AG09319 (cell line): ENCODE measurements around the gene WDFY3.

Experiments
- DNase-seq: peaks from one replicate; pipeline ENCODE4 v3.0.0-alpha.2; 2010; ENCODE audit warnings: low read depth; ENCODE audit errors: extremely low read depth
- TF ChIP-seq, protein P1 (sequence below): IDR thresholded peaks from 2 replicates; pipeline ENCODE4 v1.5.1; 2011; ENCODE audit warnings: low read depth, mild to moderate bottlenecking, inconsistent platforms, low read length, moderate library complexity

The WDFY3 gene

DNA sequence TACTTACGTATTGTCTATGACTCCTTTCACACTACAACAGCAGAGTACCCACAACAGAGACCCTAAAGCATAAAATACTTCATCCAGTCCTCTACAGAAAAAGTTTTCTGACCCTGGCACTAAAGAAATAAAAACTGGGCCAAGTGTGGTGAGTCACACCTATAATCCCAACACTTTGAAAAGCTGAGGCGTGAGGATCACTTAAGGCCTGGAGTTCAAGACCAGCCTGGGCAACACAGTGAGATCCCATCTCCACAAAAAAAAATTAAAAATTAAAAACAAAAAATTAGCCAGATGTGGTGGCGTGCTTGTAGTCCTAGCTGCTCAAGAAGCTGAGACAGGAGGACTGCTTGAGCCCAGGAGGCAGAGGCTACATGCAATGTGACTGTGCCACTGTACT, 66.9 kb downstream of the WDFY3 start:
- TF ChIP-seq, protein P1, sequence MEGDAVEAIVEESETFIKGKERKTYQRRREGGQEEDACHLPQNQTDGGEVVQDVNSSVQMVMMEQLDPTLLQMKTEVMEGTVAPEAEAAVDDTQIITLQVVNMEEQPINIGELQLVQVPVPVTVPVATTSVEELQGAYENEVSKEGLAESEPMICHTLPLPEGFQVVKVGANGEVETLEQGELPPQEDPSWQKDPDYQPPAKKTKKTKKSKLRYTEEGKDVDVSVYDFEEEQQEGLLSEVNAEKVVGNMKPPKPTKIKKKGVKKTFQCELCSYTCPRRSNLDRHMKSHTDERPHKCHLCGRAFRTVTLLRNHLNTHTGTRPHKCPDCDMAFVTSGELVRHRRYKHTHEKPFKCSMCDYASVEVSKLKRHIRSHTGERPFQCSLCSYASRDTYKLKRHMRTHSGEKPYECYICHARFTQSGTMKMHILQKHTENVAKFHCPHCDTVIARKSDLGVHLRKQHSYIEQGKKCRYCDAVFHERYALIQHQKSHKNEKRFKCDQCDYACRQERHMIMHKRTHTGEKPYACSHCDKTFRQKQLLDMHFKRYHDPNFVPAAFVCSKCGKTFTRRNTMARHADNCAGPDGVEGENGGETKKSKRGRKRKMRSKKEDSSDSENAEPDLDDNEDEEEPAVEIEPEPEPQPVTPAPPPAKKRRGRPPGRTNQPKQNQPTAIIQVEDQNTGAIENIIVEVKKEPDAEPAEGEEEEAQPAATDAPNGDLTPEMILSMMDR = no peak

DNA sequence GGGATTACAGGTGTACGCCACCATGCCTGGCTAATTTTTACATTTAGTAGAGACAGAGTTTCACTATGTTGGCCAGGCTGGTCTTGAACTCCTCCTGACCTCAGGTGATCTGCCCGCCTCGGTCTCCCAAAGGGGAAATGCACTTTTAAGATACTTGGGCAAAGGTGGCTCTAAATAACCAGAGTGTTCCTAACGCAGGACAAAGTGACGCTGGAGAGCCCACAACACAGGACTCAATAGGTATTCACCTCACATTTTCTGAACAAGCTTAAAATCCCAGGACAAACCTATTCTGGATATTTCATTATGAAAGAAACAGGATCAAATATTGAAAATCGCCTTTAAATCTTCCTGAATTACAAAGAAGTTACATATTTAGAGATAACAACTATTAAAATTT, 69.0 kb downstream of the WDFY3 start:
- TF ChIP-seq, protein P1 = no peak
- DNase-seq = no peak

More for the DNA sequence above, 66.9 kb downstream of the WDFY3 start:
- DNase-seq = no peak

DNA sequence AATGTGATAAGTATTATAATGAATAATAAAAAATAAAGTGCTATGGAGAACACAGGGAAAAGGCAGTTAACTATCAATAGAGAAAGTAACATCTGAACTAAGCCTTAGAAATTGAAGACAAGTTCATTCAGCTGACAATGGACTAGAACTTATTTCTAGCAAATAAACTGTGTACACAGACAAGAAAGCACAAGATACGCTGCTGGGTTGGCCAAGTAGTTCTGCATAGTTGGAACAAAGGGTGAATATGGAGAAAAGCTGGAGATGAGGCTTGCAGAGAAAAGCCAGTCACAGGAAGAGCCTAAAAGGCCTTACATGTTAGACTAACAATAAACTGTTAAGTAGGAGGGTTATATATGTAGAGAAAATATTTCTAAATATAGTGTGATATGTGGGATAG, 71.2 kb downstream of the WDFY3 start:
- no peak for DNase-seq
- TF ChIP-seq, protein P1 = no peak

DNA sequence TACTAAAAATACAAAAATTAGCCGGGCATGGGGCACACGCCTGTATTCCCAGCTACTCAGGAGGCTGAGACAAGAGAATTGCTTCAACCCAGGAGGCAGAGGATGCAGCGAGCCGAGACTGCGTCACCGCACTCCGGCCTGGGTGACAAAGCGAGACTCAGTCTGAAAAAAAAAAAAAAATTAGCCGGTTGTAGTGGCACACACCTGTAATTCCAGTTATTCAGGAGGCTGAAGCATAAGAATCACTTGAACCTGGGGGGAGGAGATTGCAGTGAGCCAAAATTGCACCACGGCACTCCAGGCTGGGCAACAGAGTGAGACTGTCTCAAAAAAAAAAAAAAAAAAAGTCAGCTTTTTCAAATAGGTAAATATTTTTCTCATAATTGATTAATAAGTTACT, 71.9 kb downstream of the WDFY3 start:
- TF ChIP-seq, protein P1 = no peak
- no peak for DNase-seq

DNA sequence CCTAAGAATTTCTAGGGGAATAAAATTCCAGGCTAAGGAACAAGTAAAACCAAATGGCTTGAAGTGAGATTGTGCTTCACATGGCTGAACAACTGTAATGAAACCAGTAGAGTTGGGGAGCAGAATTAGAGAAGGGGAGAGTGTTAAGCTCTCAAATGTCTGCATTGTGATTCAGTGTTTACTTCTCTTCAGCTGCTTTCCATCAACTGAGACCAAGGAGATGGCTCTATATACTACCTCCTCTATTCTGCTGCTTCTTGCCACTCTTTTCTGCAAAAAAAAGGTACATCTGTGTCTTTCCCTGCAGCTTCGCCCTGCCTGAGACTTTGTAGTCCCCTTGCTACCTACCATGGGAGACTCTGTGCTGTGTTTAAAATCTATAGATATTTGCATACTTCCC, 73.5 kb downstream of the WDFY3 start:
- DNase-seq = no peak
- TF ChIP-seq, protein P1 = no peak

DNA sequence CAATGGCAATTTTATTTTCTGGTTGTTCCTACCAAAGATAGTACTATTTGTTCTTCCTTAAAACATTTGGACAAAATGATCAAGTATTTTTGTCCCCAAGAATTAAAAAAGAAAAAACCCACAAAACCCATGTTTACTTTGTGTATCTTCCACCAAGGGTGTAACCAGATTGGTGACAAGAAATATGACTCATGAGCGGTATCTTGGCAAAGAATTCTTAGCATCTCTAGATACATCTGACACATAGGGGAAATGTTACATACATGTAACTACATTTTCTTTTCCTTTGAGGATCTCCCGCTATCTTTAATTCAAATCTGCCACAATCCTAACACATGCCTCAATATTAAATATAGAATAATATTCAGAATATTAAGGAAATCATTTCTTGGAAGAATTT, 78.7 kb downstream of the WDFY3 start:
- DNase-seq = no peak
- TF ChIP-seq, protein P1 = no peak

DNA sequence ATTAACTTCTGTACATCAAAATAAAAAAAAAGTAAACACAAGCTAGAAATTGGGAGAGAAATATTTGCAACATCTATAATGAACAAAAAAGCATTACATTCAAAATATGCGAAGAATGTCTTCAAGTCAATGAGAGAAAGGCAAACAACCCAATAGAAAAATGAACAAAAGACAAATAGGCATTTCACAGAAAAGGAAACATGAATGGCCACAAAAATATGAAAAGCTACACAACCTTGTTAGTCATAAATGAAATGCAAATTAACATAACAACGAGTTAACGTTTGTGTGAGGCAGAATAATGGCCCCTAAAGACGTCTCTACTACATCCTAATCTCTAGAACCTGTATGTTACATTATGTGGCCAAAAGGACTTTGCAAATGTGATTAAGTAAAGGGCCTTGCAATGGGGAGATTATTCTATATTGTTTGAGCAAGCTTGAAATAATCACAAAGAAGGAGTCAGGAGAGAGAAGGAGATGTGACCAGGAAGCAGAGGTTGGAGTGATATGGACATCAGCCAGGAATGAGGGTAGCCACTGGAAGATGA, 86.8 kb downstream of the WDFY3 start:
- TF ChIP-seq, protein P1 = no peak
- no peak for DNase-seq
